Smooth muscle cell (in vitro differentiated cells): ENCODE measurements around the gene SSH3. TPM values are rescaled to one million over a fixed set of nuclear protein-coding genes. Genes with fewer than 3 reads are reported as not detected.

Source experiments
- DNase-seq: peaks from one replicate; lab custom pipeline; 2025; ENCODE audit not compliant: unreplicated experiment; lab: John Stamatoyannopoulos, UW
- H2AFZ ChIP-seq: fragments of 200-600 bp; sonication (generic); 2 replicates; pipeline ENCODE4 v1.6.0; 2016; ENCODE audit warnings: antibody characterized with exemption, low read depth, mild to moderate bottlenecking
- H3F3A ChIP-seq: fragments of 200-600 bp; sonication (generic); 2 replicates; pipeline ENCODE4 v1.6.0; 2017; ENCODE audit warnings: antibody characterized with exemption, low read depth
- H3K27ac ChIP-seq: fragments of 200-600 bp; sonication (generic); 2 replicates; pipeline ENCODE4 v1.5.1; 2016; ENCODE audit warnings: low read depth, mild to moderate bottlenecking
- H3K27me3 ChIP-seq: fragments of 200-600 bp; sonication (generic); 2 replicates; pipeline ENCODE4 v1.6.1; 2016; ENCODE audit warnings: low read depth, mild to moderate bottlenecking
- H3K36me3 ChIP-seq: fragments of 200-600 bp; sonication (generic); 2 replicates; pipeline ENCODE4 v1.5.1; 2016; ENCODE audit warnings: low read depth
- H3K4me1 ChIP-seq: fragments of 200-600 bp; sonication (generic); 2 replicates; pipeline ENCODE4 v1.5.1; 2016; ENCODE audit warnings: low read depth
- H3K4me2 ChIP-seq: fragments of 200-600 bp; sonication (generic); 2 replicates; pipeline ENCODE4 v1.6.0; 2016; ENCODE audit warnings: mild to moderate bottlenecking
- H3K4me3 ChIP-seq: fragments of 200-600 bp; sonication (generic); 2 replicates; pipeline ENCODE4 v1.5.1; 2016; ENCODE audit warnings: mild to moderate bottlenecking
- H3K79me2 ChIP-seq: fragments of 200-600 bp; sonication (generic); 2 replicates; pipeline ENCODE4 v1.6.0; 2016; ENCODE audit warnings: low read depth, mild to moderate bottlenecking
- H3K9ac ChIP-seq: fragments of 200-600 bp; sonication (generic); 2 replicates; pipeline ENCODE4 v1.6.0; 2016; ENCODE audit warnings: low read depth
- H3K9me3 ChIP-seq: fragments of 200-600 bp; sonication (generic); replicated peaks from 2 replicates; pipeline ENCODE4 v1.5.1; 2016; ENCODE audit warnings: low read depth
- H4K20me1 ChIP-seq: fragments of 200-600 bp; sonication (generic); 2 replicates; pipeline ENCODE4 v1.6.0; 2016; ENCODE audit warnings: low read depth
- CTCF ChIP-seq: fragments of 200-600 bp; sonication (generic); IDR thresholded peaks from 2 replicates; pipeline ENCODE4 v1.5.1; 2017; ENCODE audit warnings: borderline replicate concordance, mild to moderate bottlenecking, antibody characterized with exemption; ENCODE audit not compliant: insufficient read depth, poor library complexity, severe bottlenecking
- WGBS: methylation state at CpG from one replicate; pipeline ENCODE4 v1.1.7; 2016; ENCODE audit warnings: low lambda C conversion rate; 5-methylcytosine and 5-hydroxymethylcytosine counted together
- polyA plus RNA-seq: library from polyadenylated mRNA; unstranded; fragments of >200 nt; fragmentation: Nextera tagmentation; extraction: Ambion mirVana; gene quantifications from 2 replicates; pipeline ENCODE4 v1.2.1, GENCODE V29; 2016
- total RNA-seq: library from RNA; depleted of rRNA; stranded (reverse); fragments of >200 nt; gene quantifications from 2 replicates; pipeline ENCODE4 v1.2.3, GENCODE V29; 2014

SSH3 gene
- total and polyA plus RNA-seq, 2 experiments from 2014 or later, result 23.9 to 29.3 TPM

GRCh38 chr11:67271205-67271540 is 32.2 kb upstream of the SSH3 start:
- Histone ChIP-seq H4K20me1 (peaks cover 88% of the 10 kb centered on the region), H3K79me2 (peaks cover 94% of the 10 kb centered on the region), H3K9me3 (no peaks in the 10 kb centered on the region), H2AFZ (no peak overlapping the region), H3K4me2 (no peak overlapping the region), H3K27me3 (no peaks in the 10 kb centered on the region), H3K4me3 (no peak overlapping the region), H3K36me3 (no peaks in the 10 kb centered on the region), H3K27ac (no peak overlapping the region), H3K9ac (no peak overlapping the region), H3K4me1 (peaks cover 28% of the 10 kb centered on the region), H3F3A (no peaks in the 10 kb centered on the region)
- 94% methylated on average over 5 of the region's 5 CpGs for WGBS
- no peak for TF ChIP-seq CTCF
- DNase-seq, result no peak

GRCh38 chr11:67271541-67272284 is 31.6 kb upstream of the SSH3 start:
- Histone ChIP-seq H2AFZ (no peak overlapping the region), H3K4me2 (no peak overlapping the region), H3K27ac (no peak overlapping the region), H3K4me1 (peaks cover 30% of the 10 kb centered on the region), H3K9me3 (no peaks in the 10 kb centered on the region), H3K27me3 (no peaks in the 10 kb centered on the region), H3F3A (no peaks in the 10 kb centered on the region), H4K20me1 (peaks cover 92% of the 10 kb centered on the region), H3K9ac (no peak overlapping the region), H3K79me2 (peaks cover 97% of the 10 kb centered on the region), H3K36me3 (no peaks in the 10 kb centered on the region), H3K4me3 (no peak overlapping the region)
- 89% methylated on average over 19 of the region's 19 CpGs for WGBS
- DNase-seq, result no peak
- no peak for TF ChIP-seq CTCF

- Histone ChIP-seq H3F3A (no peaks in the 10 kb centered on the region), H4K20me1 (peaks cover 97% of the 10 kb centered on the region), H3K27ac (no peak overlapping the region), H3K9me3 (no peaks in the 10 kb centered on the region), H3K79me2 (peaks cover 97% of the 10 kb centered on the region), H3K36me3 (no peaks in the 10 kb centered on the region), H3K4me3 (no peak overlapping the region), H2AFZ (no peak overlapping the region), H3K9ac (no peak overlapping the region), H3K4me2 (no peak overlapping the region), H3K4me1 (peaks cover 39% of the 10 kb centered on the region), H3K27me3 (no peaks in the 10 kb centered on the region)
- no peak for DNase-seq
- no peak for TF ChIP-seq CTCF
- WGBS, result 93% methylated on average over 23 of the region's 23 CpGs
Observed at GRCh38 chr11:67272327-67273259, 30.7 kb upstream of the SSH3 start.
